HT-29 (cell line): ENCODE measurements around the gene SMYD3. TPM values are rescaled to one million over a fixed set of nuclear protein-coding genes. Genes with fewer than 3 reads are reported as not detected.
"Not testable (repeated sequence)": the region's sequence is repeated elsewhere in the genome, so short reads cannot be mapped to it uniquely, and the experiment has no call there.

ENCODE experiments used
- DNase-seq: peaks from one replicate; pipeline ENCODE4 v3.0.0-alpha.2; 2015; ENCODE audit warnings: low spot score
- total RNA-seq: library from RNA; depleted of rRNA; stranded (reverse); fragments of >200 nt; shearing (Covaris generic); gene quantifications from 2 replicates; pipeline ENCODE4 v1.2.3, GENCODE V29; 2014

Gene SMYD3
- total RNA-seq, 1 experiment from 2014 or later = 24.3 TPM

DNA sequence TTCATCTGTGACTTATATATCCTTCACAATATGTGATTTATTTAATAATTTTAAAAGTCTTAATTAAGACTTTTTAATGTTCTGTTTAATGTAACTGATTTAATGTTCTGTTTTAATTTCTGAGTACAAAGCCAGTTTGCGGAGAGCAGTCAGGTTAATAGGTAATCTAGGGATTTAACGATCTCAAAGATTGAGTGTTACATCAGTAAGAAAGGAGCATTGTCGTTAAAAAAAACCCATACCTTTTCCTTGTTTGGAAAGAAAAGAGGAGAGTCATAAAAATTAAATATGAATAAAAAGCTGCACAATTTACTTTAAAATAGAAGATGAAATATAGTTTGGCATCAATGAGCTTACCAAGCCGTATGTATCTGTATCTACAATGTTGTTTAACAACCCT lies 730.9 kb downstream of the SMYD3 start:
- no peak for DNase-seq

DNA sequence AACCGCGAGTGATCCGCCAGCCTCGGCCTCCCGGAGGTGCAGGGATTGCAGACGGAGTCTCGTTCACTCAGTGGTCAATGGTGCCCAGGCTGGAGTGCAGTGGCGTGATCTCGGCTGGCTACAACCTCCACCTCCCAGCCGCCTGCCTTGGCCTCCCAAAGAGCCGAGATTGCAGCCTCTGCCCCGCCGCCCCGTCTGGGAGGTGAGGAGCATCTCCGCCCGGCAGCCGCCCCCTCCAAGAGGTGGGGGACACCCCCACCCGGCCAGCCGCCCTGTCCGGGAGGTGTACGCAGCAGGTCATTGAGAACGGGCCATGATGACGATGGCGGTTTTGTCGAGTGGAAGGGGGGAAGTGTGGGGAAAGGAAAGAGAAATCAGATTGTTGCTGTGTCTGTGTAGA lies 732.1 kb downstream of the SMYD3 start:
- DNase-seq = not testable (repeated sequence)

DNA sequence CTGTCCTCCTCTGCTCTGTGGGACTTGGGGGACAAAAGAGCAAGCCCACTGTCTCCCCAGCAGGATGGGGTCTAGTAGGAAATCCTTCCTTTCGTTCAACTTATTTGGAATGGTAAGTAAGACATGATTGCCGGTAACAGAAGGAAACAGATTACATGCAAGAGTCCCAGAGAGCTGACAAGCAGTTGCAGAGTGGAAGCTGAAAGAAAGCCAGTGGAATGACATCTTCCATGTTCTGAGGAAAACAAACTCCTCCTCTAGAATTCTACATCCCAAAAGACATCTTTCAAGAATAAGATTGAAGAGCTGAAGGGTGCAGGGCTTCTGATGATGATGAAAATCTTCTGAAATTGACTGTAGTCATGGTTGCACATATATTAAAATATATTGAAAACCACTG lies 732.9 kb downstream of the SMYD3 start:
- no peak for DNase-seq

DNA sequence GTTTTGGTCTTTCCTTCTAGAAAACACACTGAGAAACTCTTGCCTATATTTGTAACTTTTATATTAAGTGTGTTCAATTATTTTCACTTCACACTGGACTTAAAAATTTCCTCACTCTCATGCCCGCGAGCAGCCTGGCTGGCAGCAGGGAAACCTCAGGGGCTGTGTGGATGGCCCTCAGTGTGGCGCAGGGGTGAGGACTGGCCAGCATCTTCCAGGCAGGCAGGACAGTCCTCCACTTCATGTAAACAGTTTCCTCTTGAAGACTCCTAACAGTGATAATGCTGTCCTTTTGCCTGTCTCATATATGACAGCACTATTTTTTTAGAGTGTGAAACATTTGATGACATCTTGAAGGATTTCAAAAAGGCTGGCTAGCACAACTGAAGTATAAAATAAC lies 733.7 kb downstream of the SMYD3 start:
- no peak for DNase-seq

DNA sequence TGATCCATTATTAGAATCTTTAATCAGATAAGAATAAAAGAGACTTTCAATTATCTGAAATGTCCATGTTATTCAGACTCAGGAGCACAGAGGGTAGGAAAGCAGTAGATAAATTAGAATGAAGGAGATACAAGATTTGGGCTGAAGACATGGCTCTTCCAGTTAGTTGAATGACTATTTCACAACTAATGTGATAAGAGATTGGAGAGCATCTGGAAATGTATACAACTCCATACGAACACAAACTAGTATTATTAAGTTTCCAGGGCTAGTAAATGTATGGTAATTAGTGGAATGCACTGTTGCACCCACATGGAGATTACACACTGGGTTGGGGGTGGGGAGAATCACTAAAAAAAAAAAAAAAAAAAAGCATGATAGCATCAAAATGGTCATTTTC lies 734.3 kb downstream of the SMYD3 start:
- DNase-seq = no peak

DNA sequence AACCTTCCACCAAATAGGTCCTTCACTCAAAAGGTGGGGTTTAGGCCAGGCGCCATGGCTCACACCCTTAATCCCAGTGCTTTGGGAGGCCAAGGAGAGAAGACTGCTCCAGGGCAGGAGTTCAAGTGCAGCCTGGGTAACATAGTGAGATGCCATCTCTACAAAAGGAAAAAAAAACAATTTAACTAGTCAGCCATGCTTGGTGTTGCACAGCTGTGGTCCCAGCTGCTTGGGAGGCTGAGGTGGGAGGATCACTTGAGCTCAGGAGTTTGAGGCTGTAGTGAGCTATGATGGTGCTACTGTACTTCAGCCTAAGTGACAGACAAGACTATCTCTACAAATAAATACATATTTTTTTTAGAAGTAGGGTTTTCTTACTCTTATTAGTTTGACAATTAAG lies 734.8 kb downstream of the SMYD3 start:
- no peak for DNase-seq

DNA sequence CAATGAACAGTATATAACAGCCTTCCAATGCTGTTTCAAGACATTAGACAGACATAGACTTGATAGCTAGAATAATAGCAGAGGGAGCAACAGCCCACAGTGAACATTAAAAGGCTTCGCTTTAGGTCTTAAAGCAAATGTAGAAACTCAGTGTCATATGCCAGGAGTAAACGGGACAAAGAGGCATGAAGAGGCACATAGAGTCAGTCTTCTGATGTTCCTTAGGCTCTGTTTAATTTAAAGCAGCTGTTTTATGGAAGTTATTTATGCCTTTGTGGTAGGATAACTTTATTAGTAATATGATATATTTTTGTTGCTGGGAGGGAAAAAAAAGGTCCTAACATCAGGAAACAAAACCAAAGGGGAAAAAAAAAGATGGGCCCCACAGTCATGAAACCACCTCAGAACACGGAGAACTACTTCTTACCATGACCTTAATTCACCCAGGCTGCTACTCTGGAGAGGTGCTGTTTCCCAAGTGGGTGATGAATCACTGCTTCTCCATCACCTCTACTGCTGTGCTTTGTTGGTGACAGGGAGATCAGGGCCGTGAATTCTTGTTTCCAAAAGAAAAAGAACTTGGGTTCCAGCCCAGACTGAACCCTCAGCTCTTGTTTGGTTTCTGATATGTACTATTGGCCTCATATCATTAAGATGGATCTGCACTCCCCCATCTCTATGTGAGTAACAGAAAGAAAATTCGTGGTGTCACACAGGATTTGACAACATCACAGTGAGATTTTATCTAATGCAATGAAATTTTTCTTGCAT lies 735.4 kb downstream of the SMYD3 start:
- DNase-seq = no peak

DNA sequence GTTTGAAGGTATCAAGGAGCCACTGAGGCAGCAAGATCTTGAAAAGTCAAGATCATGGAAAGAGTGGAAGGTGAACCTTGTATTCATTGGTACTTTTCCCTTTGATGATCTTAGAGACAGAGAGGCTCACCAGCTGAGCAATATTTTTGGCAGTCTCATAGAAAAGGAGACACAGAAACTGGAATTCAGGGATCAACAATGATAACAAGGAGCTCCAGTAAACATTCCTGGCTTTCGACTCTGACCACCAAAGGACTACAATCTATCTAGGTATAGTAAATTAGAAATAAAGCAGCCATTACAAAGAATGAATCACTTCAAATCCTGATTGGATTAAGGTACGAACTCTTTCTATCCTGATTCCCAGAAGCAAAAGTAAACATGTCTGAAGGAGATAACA lies 736.9 kb downstream of the SMYD3 start:
- DNase-seq = no peak

DNA sequence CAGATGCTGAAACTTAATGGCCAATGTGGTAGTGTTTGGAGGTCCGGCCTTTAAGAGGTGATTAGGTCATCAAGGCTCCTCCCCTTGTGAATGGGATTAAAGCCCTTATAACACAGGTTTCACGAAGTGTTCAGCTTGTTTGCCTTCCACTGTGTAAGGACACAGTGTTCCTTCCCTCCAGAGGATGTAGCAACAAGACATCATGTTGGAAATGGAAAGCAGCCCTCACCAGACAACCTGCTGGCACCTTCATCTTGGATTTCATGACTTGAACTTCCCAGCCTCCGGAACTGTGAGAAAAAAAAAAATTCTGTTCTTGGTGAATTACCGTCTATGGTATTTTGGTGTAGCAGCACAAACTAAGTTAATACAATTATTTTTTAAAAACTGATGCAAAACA lies 738.5 kb downstream of the SMYD3 start:
- DNase-seq = no peak

DNA sequence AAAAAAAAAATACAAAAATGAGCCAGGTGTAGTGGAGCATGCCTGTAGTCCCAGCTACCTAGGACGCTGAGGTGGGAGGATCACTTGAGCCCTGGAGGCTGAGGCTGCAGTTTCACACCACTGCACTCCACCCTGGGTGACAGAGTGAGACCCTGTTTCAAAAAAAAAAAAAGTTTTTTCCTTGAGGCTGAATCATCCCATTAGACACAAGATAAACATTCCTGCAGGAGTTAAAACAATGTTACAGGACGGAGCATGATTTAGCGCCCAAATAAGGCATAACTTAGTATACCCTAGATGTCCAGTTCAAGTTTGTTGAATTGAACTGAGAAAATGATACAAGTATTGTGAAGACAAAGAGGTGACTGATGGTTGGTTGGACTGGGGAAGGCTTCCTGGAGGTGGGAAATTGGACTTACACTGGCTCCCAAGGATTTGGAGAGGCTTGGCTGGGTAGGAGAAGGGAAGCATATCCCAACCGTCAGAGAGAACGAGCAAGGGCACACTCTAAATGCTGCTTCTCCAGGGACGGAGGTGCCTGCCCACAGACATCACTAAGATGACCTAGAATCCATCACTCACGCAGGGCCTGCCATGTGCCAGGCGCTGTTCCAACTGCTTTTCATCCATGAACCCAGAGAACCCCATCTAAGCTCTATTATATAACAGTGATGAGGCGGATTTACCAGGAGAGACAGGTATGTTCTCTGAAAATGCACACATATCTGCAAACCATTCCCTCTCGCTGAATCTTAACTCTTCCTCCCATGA lies 741.7 kb downstream of the SMYD3 start:
- no peak for DNase-seq

DNA sequence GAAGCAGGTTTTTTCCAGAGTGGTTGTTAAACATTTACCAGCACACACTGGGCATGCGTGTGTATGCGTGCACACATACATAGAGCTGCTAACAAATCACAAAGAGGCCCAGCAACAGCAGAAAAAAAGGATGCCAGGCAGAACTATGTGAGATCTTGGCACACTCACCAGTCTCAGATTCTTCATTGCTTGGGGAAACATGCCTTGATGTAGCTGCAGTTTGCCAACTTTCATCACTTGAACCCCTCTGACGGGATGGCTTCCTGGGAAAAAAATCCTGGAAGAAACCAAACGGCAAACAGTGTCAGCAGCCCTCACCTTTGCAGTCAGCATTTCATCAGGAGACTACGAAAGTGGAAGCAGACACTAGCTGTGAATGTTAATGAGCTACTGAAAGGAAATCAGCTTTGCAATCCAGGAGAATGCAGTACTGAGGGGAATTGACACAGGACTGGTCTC lies 743.2 kb downstream of the SMYD3 start:
- DNase-seq = no peak

DNA sequence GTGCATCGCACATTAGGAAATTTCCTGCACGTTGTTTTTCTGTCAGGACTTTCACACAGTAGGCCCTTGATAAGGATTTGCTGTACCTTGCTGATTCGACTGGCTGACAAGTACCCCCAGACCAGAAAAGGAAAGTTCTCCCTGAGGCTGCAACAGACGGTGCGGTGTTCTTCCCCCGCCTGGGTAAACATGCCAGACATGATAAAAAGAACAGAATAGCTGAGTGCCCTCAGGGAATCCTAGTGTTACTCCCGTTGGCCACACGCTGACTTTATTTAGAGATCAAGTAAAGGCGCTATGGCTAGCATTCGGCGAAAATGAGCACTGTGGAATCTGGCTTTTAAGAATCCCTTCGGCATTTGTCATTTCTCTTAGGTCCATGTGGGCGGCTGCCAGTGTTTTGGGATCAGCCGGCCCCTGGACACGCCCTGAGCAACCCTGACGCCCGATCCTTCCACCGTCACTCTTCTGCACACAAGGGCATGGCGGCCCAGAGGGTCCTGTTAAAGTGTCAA lies 744.6 kb downstream of the SMYD3 start:
- no peak for DNase-seq

DNA sequence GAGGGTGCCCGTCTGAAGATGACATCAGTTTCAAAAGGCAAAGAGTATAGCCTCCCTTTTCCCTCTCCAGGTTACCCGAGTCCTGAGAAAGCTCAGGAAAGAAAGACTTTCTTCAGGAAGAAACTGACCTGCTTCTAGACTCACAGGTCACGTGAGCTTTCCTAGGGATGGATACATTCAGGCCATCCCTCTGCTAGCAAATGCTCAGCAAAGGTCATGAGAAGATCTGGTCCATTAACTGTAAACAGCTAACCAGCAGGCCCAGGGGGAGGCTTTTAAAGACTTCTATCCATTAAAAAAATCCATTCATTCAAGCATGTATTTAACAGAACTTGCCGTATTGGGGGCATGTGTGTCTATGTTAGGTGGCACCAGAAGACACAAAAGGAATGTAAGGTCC lies 746.8 kb downstream of the SMYD3 start:
- no peak for DNase-seq

DNA sequence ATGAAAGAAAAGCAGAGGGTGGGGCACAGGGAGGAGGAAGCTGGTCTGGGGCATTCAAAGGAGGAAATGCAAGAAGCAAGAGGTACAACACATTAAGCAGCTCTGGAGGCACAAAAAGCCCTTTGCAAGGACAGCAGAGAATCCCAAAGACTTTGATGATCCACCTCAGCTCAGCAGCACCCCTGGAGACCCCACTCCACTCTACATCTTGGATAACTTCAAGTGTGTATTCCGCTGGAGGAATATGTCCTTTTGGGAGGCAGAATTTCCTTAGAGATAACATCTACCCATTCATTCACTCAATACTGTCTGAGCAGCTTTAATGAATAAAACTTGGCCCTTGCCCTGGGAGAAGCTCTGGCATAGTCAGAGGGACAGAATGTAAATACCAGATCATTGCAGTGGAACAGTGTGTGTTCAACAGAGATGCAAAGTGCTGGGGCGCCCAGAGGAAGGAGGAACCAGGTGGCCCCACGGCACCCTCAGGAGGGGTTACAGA lies 752.6 kb downstream of the SMYD3 start:
- peak; percentile 73 for DNase-seq

DNA sequence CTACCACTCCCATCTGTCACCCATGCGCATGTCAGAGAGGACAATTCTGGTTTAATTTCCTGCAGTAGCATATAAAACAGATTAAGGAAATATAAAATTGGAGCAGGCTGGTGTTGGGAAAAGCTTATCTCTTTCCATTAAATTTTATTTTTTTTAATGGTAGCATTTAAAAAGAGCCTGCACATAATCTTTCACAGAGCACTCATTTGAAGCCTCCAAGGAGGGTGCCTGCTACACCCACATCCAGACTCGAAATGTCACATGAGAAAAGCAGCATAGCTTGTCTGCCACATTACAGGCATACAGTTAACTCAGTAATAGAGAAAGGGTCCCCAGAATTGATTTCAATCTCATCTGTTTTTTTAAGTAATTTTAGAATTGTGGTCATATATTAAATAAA lies 753.3 kb downstream of the SMYD3 start:
- DNase-seq = peak; percentile 17

DNA sequence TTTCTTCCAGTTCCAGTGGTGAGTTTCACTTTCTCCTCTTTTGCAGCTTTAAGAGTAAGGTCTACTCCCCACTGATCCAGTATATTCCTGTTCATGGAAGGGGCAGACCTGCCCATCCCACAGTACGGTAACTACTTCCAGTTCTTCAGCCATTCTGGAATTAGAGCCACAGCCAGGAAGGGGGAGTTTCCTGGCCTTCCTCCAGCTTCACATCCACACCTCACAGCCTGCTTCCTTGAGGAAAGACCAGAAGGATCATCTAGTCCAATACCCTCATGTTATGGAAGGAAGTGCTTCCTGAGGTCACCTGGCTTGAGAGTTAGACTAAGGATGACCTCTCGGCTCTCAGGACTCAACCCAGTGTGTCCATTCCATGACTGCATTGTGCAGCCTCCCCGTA lies 754.5 kb downstream of the SMYD3 start:
- DNase-seq = no peak

DNA sequence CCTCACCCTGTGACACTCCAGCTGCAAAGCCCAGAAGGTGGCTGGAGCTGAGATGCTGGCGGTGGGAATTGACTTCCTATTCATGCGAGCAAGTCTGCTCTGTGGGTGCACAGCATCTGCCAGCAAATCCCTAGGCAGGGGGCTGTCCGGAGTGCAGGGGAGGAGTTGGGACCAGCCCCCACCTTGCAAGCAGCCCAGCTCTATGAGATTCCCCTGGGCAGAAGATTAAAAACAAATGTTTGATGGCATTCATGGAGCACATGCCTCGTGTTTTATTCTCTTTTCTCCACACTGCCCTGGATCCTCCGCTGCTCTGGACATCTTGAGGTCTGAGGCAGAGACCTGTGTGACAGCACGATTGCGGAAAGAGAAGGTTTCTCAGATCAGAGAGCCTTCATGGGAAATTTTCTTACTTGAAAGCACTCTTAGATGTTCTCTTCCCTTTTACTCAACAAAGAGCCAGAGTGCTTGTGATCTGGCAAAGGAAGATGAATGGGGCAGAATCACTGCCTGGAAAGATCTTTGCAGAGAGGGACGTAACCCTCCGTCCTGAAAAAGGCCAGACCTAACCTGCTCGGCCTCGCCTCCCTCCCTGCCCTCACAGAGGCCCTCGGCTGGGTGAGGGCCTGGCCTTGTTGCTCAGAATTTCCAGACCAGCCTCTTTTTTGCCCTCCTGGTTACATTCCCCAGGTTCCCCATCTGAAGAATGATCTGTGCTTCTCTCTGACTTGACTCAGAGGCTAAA lies 755.2 kb downstream of the SMYD3 start:
- no peak for DNase-seq

DNA sequence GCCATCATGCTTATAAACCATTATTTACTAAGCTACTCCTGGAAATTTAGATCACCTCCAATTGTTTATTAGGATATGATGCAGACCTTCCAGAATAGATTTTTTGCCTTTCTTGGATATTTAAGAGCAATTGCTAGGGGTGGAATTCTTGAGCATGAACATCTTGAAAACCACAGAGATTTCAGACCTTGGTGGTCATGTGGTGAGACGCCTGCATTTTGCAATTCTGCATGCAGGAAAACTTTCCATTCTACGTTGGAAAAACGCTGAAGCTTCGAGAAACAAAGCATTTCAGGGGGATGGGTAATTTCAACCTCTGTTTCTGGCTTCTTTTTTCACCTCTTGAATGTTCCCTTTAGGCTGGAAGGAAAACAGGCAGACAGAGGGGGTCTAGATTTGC lies 756.0 kb downstream of the SMYD3 start:
- DNase-seq = no peak

DNA sequence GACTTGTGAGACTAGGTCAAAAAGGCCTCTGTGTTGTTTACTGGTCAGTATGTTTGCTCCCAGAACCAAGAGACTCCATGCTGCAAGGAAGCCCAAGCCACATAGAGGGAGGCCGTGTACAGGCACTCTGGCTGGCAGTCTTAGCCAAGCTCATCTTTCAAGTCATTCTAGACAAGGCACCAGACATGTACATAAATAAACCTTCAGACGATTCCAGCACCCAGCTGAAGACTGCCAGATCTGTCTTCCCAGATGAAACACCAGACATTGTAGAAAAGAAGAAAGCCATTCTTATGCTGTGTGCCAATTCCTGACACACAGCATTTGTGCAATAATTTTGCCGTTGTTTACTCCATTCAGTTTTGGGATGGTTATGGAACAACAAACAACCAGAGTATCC lies 756.8 kb downstream of the SMYD3 start:
- no peak for DNase-seq

DNA sequence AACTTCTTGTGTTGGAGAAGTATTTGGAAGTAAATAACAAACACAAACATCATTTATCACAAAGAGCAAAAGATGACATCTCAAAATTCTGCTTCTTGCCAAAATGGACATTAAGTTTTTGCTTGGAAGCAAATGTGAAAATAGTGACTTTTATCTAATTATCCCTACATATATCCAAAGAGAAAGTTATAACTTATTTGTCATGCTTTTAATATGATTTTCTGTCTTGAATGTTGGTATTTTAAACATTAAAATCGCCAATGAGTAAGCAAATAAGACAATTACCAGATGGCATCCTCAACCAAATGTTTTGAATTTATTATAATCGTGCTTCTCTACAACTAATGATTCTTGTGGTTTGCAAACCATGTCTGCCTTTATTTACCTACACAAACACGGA lies 758.0 kb downstream of the SMYD3 start:
- DNase-seq = no peak

DNA sequence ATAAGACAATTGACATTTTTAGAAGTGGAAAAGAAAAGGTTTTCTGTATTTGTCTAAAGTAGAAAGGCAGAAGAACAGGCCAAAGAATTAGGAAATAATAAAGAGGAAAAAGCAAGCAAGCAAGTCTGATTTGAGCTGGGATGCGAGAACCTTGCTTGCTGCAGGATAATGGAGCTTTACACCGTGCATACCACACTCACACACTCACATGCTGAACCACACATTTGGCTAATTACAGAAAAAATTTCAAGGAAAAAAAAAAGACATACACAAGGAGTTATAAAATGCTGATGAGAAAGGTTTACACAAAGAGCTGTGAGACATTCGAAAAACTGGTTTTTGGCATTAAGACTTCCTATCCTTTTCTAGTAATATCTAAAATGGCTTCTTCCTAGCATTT lies 758.4 kb downstream of the SMYD3 start:
- DNase-seq = no peak

DNA sequence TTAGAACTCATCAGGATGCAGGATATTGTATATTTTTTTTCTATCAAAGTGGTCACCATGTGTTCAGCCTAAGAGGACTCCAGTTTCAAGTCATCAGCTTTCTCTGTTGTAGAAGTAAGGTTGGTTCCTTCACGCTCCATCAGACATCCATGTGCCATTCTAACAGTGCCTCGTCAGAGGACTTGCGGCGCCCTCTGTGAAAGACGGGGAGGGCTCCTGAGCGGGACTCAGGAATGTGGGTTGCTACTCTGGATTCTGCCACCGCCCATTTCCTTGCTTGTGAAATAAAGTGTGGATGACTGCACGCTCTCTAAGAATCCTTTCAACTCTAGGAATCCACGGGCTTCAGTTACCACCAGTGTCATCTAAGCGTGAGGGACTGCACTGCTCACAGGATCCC lies 758.8 kb downstream of the SMYD3 start:
- DNase-seq = peak; percentile 19
